Parathyroid adenoma (tissue), 2 donors: ENCODE measurements around the gene GLDC.
A peak's percentile ranks its signal among the peaks of the same experiment; 100 is the strongest.
"Not testable (repeated sequence)": the region's sequence is repeated elsewhere in the genome, so short reads cannot be mapped to it uniquely, and the experiment has no call there.

Source experiments
- H2AFZ ChIP-seq: fragments of 300-600 bp; sonication (generic); one replicate; pipeline ENCODE4 v1.7.0; 2017; ENCODE audit warnings: antibody characterized with exemption, mild to moderate bottlenecking
- H3K27ac ChIP-seq: fragments of 300-600 bp; sonication (generic); one replicate; pipeline ENCODE4 v1.7.0; 2017
- H3K27me3 ChIP-seq: fragments of 300-600 bp; sonication (generic); one replicate; pipeline ENCODE4 v1.7.0; 2017; ENCODE audit warnings: low read length; ENCODE audit not compliant: control insufficient read depth, insufficient read depth
- H3K36me3 ChIP-seq: fragments of 300-600 bp; sonication (generic); one replicate; pipeline ENCODE4 v1.7.0; 2017; ENCODE audit warnings: low read length; ENCODE audit not compliant: control insufficient read depth, insufficient read depth
- H3K4me1 ChIP-seq: fragments of 300-600 bp; sonication (generic); one replicate; pipeline ENCODE4 v1.7.0; 2017; ENCODE audit warnings: control low read depth
- H3K4me2 ChIP-seq: fragments of 300-600 bp; sonication (generic); one replicate; pipeline ENCODE4 v1.7.0; 2017; ENCODE audit warnings: low read length
- H3K4me3 ChIP-seq: fragments of 300-600 bp; sonication (generic); one replicate; pipeline ENCODE4 v1.7.0; 2017; ENCODE audit warnings: low read depth, low read length
- H3K79me2 ChIP-seq: fragments of 300-600 bp; sonication (generic); one replicate; pipeline ENCODE4 v1.7.0; 2017; ENCODE audit warnings: control low read depth
- H3K9ac ChIP-seq: fragments of 300-600 bp; sonication (generic); one replicate; pipeline ENCODE4 v1.7.0; 2017; ENCODE audit warnings: mild to moderate bottlenecking
- H3K9me3 ChIP-seq: fragments of 300-600 bp; sonication (generic); one replicate; pipeline ENCODE4 v1.7.0; 2017; ENCODE audit warnings: low read length; ENCODE audit not compliant: control insufficient read depth
- CTCF ChIP-seq: fragments of 300-600 bp; sonication (generic); IDR thresholded peaks from one replicate; pipeline ENCODE4 v1.7.0; 2017; ENCODE audit warnings: antibody characterized with exemption, mild to moderate bottlenecking
- donor health status: primary hyperparathyroidism.

Gene GLDC

DNA sequence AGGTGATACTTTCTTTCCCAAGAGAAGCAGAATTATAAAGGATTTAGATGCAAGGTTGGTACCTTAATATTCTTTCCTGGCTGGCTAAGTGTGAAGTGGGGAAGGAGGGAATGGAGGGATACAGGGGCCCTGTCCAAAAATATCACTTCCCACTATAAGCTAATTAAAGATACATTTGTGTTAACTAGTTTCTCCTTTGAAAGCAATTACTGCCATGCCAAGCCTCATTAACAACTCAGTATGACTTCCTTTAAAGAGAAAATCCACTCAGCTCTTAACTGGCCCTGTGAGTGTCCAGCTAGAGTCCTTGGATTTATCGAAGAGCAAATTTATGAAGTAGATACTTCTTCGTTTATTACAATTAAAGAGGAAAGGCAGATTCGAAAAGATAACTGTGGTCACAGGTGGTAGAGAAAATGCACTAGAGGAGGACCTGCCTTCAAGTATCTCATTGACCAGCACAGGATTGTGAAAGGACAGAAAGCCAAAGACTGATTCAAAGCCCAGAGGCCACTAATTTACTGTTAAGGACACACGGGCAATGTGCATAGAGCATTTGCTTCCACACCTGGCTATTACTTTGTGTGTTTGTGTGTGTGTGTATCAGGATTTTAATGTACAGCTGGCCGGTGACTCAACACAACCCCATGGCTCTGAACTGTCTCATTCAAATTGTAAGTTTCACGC is 11.2 kb upstream of the GLDC start:
- Histone ChIP-seq H2AFZ (no peak overlapping the region), H3K27ac (no peak overlapping the region), H3K27me3 (no peaks in the 10 kb centered on the region), H3K79me2 (no peaks in the 10 kb centered on the region), H3K36me3 (no peaks in the 10 kb centered on the region), H3K9ac (no peak overlapping the region), H3K4me2 (no peak overlapping the region), H3K4me3 (no peak overlapping the region), H3K4me1 (no peaks in the 10 kb centered on the region), H3K9me3 (no peaks in the 10 kb centered on the region)
- TF ChIP-seq CTCF: no peak

DNA sequence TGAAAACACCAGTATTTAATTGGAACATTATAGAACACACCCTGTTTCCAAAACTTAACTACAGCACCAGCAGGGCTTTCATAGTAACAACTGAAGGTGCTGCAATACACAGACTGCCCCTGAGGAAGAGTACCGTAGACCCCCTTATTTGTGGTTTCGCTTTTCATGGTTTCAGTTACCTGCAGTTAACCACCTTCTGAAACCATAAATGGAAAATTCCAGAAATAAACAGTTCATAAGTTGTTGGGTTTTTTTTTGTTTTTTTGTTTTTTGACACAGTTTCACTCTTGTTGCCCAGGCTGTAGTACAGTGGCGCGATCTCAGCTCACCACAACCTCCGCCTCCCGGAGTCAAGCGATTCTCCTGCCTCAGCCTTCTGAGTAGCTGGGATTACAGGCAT is 9.5 kb upstream of the GLDC start:
- Histone ChIP-seq H3K4me1 (no peaks in the 10 kb centered on the region), H3K9ac (no peak overlapping the region), H3K27me3 (no peaks in the 10 kb centered on the region), H3K79me2 (no peaks in the 10 kb centered on the region), H3K27ac (no peak overlapping the region), H3K36me3 (no peaks in the 10 kb centered on the region), H2AFZ (no peak overlapping the region), H3K9me3 (no peaks in the 10 kb centered on the region), H3K4me2 (no peak overlapping the region), H3K4me3 (no peak overlapping the region)
- TF ChIP-seq CTCF: no peak

GRCh38 chr9:6646293-6646636 is 736 bp upstream of the GLDC start:
- no peak for TF ChIP-seq CTCF
- Histone ChIP-seq H3K9me3 (no peaks in the 10 kb centered on the region), H2AFZ (peak overlapping the region; percentile 90), H3K4me2 (peak overlapping the region; percentile 88), H3K4me3 (peak overlapping the region; percentile 49), H3K36me3 (no peaks in the 10 kb centered on the region), H3K79me2 (no peaks in the 10 kb centered on the region), H3K27me3 (no peaks in the 10 kb centered on the region), H3K9ac (no peak overlapping the region), H3K4me1 (no peaks in the 10 kb centered on the region), H3K27ac (no peak overlapping the region)

GRCh38 chr9:6645105-6645354 is 499 bp downstream of the GLDC start:
- H3K4me3 ChIP-seq, H3K4me1 ChIP-seq, H3K36me3 ChIP-seq, H3K27ac ChIP-seq, H3K9me3 ChIP-seq, H3K79me2 ChIP-seq, H3K9ac ChIP-seq, H3K27me3 ChIP-seq: not testable (repeated sequence)
- peak overlapping the region; percentile 40 for H2AFZ ChIP-seq
- H3K4me2 ChIP-seq: peak overlapping the region; percentile 88

GRCh38 chr9:6644346-6645104 is 1.0 kb downstream of the GLDC start:
- Histone ChIP-seq H3K36me3 (no peaks in the 10 kb centered on the region), H3K4me3 (no peak overlapping the region), H3K9ac (no peak overlapping the region), H2AFZ (peak overlapping the region; percentile 40), H3K9me3 (no peaks in the 10 kb centered on the region), H3K27me3 (no peaks in the 10 kb centered on the region), H3K27ac (no peak overlapping the region), H3K4me2 (peak overlapping the region; percentile 88), H3K79me2 (no peaks in the 10 kb centered on the region), H3K4me1 (no peaks in the 10 kb centered on the region)
- no peak for TF ChIP-seq CTCF
